K562 (cell line): ENCODE measurements around the gene LPCAT3. TPM values are rescaled to one million over a fixed set of nuclear protein-coding genes. Genes with fewer than 3 reads are reported as not detected.
A peak's percentile ranks its signal among the peaks of the same experiment; 100 is the strongest.

Source experiments
- HDAC8 ChIP-seq: fragments of 450-650 bp; IDR thresholded peaks from 2 replicates; pipeline ENCODE4 v1.6.1; 2016; ENCODE audit warnings: mild to moderate bottlenecking, missing genetic modification characterization, moderate library complexity, missing compliant biosample characterization
- HNRNPK ChIP-seq: fragments of 200-400 bp; formaldehyde crosslinking; IDR thresholded peaks from one replicate; pipeline ENCODE4 v1.6.1; 2018; ENCODE audit warnings: mild to moderate bottlenecking, low read depth, low read length; ENCODE audit not compliant: poor library complexity, severe bottlenecking
- JUN ChIP-seq, 2 experiments: sonication (generic) in 1 of 2; formaldehyde crosslinking in 1 of 2; IDR thresholded peaks; 2 replicates each; pipeline versions ENCODE4 v1.6.1 to v1.8.0; 2012 to 2022; ENCODE audit warnings: borderline replicate concordance in 2 of 2, mild to moderate bottlenecking in 2 of 2, improper control_type of control experiment in 1 of 2, low read depth in 1 of 2, low read length in 1 of 2, missing genetic modification reagents in 1 of 2
- KLF13 ChIP-seq: fragments of 450-650 bp; IDR thresholded peaks from 2 replicates; pipeline ENCODE4 v1.6.1; 2016; ENCODE audit warnings: missing genetic modification characterization, low read depth, mild to moderate bottlenecking, missing compliant biosample characterization, moderate library complexity, borderline replicate concordance
- MECOM ChIP-seq: fragments of 250-450 bp; sonication (Bioruptor Pico); IDR thresholded peaks from 2 replicates; pipeline ENCODE4 v1.8.0; 2022; ENCODE audit warnings: inconsistent platforms
- NCOA2 ChIP-seq, 2 experiments: fragments of 450-650 bp; IDR thresholded peaks; 2 replicates each; pipeline ENCODE4 v1.6.1; 2018; ENCODE audit warnings: mild to moderate bottlenecking in 2 of 2, moderate library complexity in 1 of 2; ENCODE audit not compliant: partially characterized antibody in 2 of 2
- RBM22 ChIP-seq: fragments of 200-400 bp; formaldehyde crosslinking; IDR thresholded peaks from 2 replicates; pipeline ENCODE4 v1.6.1; 2018; ENCODE audit warnings: low read length, low read depth; ENCODE audit not compliant: poor library complexity, severe bottlenecking
- SMAD2 ChIP-seq: fragments of 150-350 bp; IDR thresholded peaks from 2 replicates; pipeline ENCODE4 v1.6.1; 2014; ENCODE audit warnings: low read depth, mild to moderate bottlenecking, low read length
- SMAD4 ChIP-seq: fragments of 250-450 bp; sonication (Bioruptor Pico); conservative IDR thresholded peaks from 2 replicates; pipeline ENCODE4 v1.8.0; 2021; ENCODE audit warnings: inconsistent platforms, mild to moderate bottlenecking, moderate library complexity
- SNIP1 ChIP-seq: fragments of 450-650 bp; IDR thresholded peaks from 2 replicates; pipeline ENCODE4 v1.7.1; 2017; ENCODE audit warnings: low read depth, mild to moderate bottlenecking
- STAT5A ChIP-seq: IDR thresholded peaks from 2 replicates; pipeline ENCODE4 v1.6.1; 2012; ENCODE audit warnings: low read length, inconsistent platforms, borderline replicate concordance
- TCF3 ChIP-seq: sonication (generic); formaldehyde crosslinking; IDR thresholded peaks from 2 replicates; pipeline ENCODE4 v1.4.0; 2020; ENCODE audit warnings: mild to moderate bottlenecking, missing genetic modification reagents
- U2AF1 ChIP-seq: fragments of 200-400 bp; formaldehyde crosslinking; optimal IDR thresholded peaks from 2 replicates; pipeline ENCODE3; 2017; ENCODE audit warnings: mild to moderate bottlenecking, low read depth, low read length, moderate library complexity
- ZBTB17 ChIP-seq: fragments of 450-650 bp; formaldehyde crosslinking; IDR thresholded peaks from 2 replicates; pipeline ENCODE4 v1.4.0; 2020; ENCODE audit warnings: mild to moderate bottlenecking
- ZC3H8 ChIP-seq: fragments of 450-650 bp; IDR thresholded peaks from 2 replicates; pipeline ENCODE4 v1.6.1; 2017
- ZNF274 ChIP-seq: IDR thresholded peaks from 2 replicates; pipeline ENCODE4 v1.6.1; 2011; ENCODE audit warnings: low read depth, mild to moderate bottlenecking, low read length, moderate library complexity, borderline replicate concordance
- ZNF445 ChIP-seq: fragments of 250-450 bp; sonication (Bioruptor Pico); IDR thresholded peaks from 2 replicates; pipeline ENCODE4 v1.4.0; 2020; ENCODE audit warnings: low read depth, mild to moderate bottlenecking, moderate library complexity
- ZNF668 ChIP-seq: fragments of 250-450 bp; sonication (Bioruptor Pico); IDR thresholded peaks from 2 replicates; pipeline ENCODE4 v1.8.0; 2022; ENCODE audit warnings: mild to moderate bottlenecking, inconsistent platforms
- ZNF699 ChIP-seq: fragments of 250-450 bp; sonication (Bioruptor Pico); IDR thresholded peaks from 2 replicates; pipeline ENCODE4 v1.8.0; 2021; ENCODE audit warnings: mild to moderate bottlenecking, moderate library complexity; ENCODE audit not compliant: insufficient replicate concordance
- polyA plus RNA-seq, 8 experiments: library from polyadenylated mRNA; depleted of rRNA in 4 of 8; stranded (reverse) in 5 of 8; unstranded in 3 of 8; fragments of >200 nt; fragmentation: Nextera tagmentation in 2 of 8; fragmentation: Illumina TruSeq in 1 of 8; extraction: Ambion mirVana in 2 of 8; extraction: Trizol in 1 of 8; gene quantifications; 2 replicates each; pipeline versions ENCODE4 v1.2.1 to v1.2.3, GENCODE V29; 2011 to 2014; ENCODE audit warnings: inconsistent platforms in 1 of 8, missing spikeins in 1 of 8
- total RNA-seq, 7 experiments: library from RNA; depleted of rRNA in 6 of 7; stranded (reverse); fragments of >200 nt in 6 of 7; fragmentation: Illumina TruSeq in 2 of 7; extraction: Trizol in 2 of 7; gene quantifications; 2 replicates each; pipeline versions ENCODE4 v1.2.1 to v1.2.3, GENCODE V29; 2011 to 2021; ENCODE audit warnings: low replicate concordance in 1 of 7
- TF ChIP-seq, protein P1 (sequence below): fragments of 250-450 bp; sonication (Bioruptor Pico); IDR thresholded peaks from 2 replicates; pipeline ENCODE4 v1.8.0; 2022; ENCODE audit warnings: inconsistent platforms, mild to moderate bottlenecking, moderate library complexity, borderline replicate concordance
- TF ChIP-seq, protein P2 (sequence below): fragments of 250-450 bp; sonication (Bioruptor Pico); IDR thresholded peaks from 2 replicates; pipeline ENCODE4 v1.4.0; 2020
- TF ChIP-seq, protein P3 (sequence below): fragments of 450-650 bp; IDR thresholded peaks from 2 replicates; pipeline ENCODE4 v1.6.1; 2017; ENCODE audit warnings: antibody characterized with exemption
- TF ChIP-seq, protein P4 (sequence below): sonication (generic); IDR thresholded peaks from 2 replicates; pipeline ENCODE4 v1.6.1; 2016

Gene LPCAT3
- total and polyA plus RNA-seq, 9 of the 15 experiments (the other 6 are each of a cell fraction or from before 2014, with no cell fraction given): 4.9 to 52.5 (median 25.3) TPM

DNA sequence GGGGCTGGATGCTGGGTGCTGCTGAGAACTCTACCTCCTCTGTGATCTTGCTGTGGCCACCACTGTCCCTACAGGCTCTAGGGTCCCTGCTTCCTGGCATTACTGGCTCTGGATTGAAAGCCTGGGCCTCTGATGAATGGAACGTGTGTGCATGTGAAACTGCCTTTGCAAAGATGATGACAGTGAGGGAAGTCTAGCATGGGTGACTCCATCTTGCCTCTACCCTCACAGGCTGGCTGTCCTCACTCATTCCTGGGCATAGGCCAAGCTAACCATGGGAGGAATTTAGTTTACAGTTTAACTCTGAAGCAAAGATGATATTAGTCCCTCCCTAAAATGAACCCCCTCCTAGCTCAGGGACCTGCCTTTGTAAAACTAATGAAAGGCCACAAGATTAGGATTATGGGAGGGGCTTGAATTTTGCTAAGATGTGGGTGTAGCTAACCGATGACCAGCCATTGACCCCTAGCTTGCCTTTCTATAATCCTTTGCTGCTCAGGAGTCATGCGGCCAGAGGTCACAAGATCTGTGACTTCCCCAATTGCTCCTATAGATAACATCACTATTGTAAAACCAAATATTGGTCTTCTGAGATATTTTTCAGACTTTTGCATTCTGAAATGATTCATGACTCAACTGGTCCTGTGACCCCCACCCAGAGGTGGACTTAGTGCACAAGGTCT is 40.0 kb upstream of the LPCAT3 start (continued):
- TF ChIP-seq JUN (IDR thresholded peaks at IDR 0.05; ENCODE audit: borderline replicate concordance, low read depth, low read length) (no peak), JUN (CRISPR knock-in tag; IDR thresholded peaks at IDR 0.05; ENCODE audit: borderline replicate concordance) (no peak), KLF13 (tag) (no peak), NCOA2 (IDR thresholded peaks at IDR 0.05; ENCODE audit: partially characterized antibody in 2 of 2) (no peak), SNIP1 (no peak), ZNF274 (no peak), SMAD2 (no peak), STAT5A (no peak), HNRNPK (no peak), TCF3 (CRISPR knock-in tag) (no peak), MECOM (CRISPR knock-in tag) (peak; percentile 88), SMAD4 (CRISPR knock-in tag) (peak; percentile 84), U2AF1 (no peak), ZNF445 (CRISPR knock-in tag) (no peak), HDAC8 (tag) (peak; percentile 84; the same call in 1 of the 2 replicates), ZBTB17 (CRISPR knock-in tag) (peak; percentile 85), ZC3H8 (no peak), RBM22 (no peak), ZNF668 (CRISPR knock-in tag) (peak; percentile 82; the same call in 1 of the 2 replicates), ZNF699 (CRISPR knock-in tag) (no peak)
- TF ChIP-seq, protein P1, sequence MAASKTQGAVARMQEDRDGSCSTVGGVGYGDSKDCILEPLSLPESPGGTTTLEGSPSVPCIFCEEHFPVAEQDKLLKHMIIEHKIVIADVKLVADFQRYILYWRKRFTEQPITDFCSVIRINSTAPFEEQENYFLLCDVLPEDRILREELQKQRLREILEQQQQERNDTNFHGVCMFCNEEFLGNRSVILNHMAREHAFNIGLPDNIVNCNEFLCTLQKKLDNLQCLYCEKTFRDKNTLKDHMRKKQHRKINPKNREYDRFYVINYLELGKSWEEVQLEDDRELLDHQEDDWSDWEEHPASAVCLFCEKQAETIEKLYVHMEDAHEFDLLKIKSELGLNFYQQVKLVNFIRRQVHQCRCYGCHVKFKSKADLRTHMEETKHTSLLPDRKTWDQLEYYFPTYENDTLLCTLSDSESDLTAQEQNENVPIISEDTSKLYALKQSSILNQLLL (CRISPR knock-in tag): no peak
- TF ChIP-seq, protein P2, sequence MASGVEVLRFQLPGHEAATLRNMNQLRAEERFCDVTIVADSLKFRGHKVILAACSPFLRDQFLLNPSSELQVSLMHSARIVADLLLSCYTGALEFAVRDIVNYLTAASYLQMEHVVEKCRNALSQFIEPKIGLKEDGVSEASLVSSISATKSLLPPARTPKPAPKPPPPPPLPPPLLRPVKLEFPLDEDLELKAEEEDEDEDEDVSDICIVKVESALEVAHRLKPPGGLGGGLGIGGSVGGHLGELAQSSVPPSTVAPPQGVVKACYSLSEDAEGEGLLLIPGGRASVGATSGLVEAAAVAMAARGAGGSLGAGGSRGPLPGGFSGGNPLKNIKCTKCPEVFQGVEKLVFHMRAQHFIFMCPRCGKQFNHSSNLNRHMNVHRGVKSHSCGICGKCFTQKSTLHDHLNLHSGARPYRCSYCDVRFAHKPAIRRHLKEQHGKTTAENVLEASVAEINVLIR (CRISPR knock-in tag): peak; percentile 52; the same call in 1 of the 2 replicates
- TF ChIP-seq, protein P3, sequence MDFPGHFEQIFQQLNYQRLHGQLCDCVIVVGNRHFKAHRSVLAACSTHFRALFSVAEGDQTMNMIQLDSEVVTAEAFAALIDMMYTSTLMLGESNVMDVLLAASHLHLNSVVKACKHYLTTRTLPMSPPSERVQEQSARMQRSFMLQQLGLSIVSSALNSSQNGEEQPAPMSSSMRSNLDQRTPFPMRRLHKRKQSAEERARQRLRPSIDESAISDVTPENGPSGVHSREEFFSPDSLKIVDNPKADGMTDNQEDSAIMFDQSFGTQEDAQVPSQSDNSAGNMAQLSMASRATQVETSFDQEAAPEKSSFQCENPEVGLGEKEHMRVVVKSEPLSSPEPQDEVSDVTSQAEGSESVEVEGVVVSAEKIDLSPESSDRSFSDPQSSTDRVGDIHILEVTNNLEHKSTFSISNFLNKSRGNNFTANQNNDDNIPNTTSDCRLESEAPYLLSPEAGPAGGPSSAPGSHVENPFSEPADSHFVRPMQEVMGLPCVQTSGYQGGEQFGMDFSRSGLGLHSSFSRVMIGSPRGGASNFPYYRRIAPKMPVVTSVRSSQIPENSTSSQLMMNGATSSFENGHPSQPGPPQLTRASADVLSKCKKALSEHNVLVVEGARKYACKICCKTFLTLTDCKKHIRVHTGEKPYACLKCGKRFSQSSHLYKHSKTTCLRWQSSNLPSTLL: no peak
- TF ChIP-seq, protein P4, sequence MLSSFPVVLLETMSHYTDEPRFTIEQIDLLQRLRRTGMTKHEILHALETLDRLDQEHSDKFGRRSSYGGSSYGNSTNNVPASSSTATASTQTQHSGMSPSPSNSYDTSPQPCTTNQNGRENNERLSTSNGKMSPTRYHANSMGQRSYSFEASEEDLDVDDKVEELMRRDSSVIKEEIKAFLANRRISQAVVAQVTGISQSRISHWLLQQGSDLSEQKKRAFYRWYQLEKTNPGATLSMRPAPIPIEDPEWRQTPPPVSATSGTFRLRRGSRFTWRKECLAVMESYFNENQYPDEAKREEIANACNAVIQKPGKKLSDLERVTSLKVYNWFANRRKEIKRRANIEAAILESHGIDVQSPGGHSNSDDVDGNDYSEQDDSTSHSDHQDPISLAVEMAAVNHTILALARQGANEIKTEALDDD: peak; percentile 62; the same call in 1 of the 2 replicates
